GM12874 (cell line): ENCODE results near the gene NR1H4.

ENCODE experiments used
- CTCF ChIP-seq: IDR thresholded peaks from 2 replicates; pipeline ENCODE4 v1.5.1; 2011; ENCODE audit warnings: low read depth, mild to moderate bottlenecking, control low read depth, low read length, moderate library complexity; ENCODE audit not compliant: insufficient read depth

The NR1H4 gene

GRCh38 chr12:100497105-100497795, 23.6 kb downstream of the NR1H4 start:
- no peak for TF ChIP-seq CTCF

GRCh38 chr12:100498141-100498540, 24.5 kb downstream of the NR1H4 start:
- TF ChIP-seq CTCF: no peak

- no peak for TF ChIP-seq CTCF
These were observed 25.8 kb downstream of the NR1H4 start for GRCh38 chr12:100499416-100499815.

- no peak for TF ChIP-seq CTCF
These were observed 29.6 kb downstream of the NR1H4 start for GRCh38 chr12:100503228-100503628.

- TF ChIP-seq CTCF: no peak
These were observed 31.1 kb downstream of the NR1H4 start for GRCh38 chr12:100504804-100505203.

- TF ChIP-seq CTCF: no peak
These were observed 35.1 kb downstream of the NR1H4 start for GRCh38 chr12:100508751-100509150.

GRCh38 chr12:100512692-100513091, 39.0 kb downstream of the NR1H4 start:
- TF ChIP-seq CTCF: no peak

GRCh38 chr12:100515968-100516367, 42.3 kb downstream of the NR1H4 start:
- no peak for TF ChIP-seq CTCF
